CD4-positive, alpha-beta T cell treated with Interleukin-21 for 1 hour (primary cell): ENCODE data around the gene PLEKHA5.
"Not testable (repeated sequence)": the region's sequence is repeated elsewhere in the genome, so short reads cannot be mapped to it uniquely, and the experiment has no call there.

ENCODE experiments used
- DNase-seq: peaks from one replicate; pipeline ENCODE4 v3.0.0-alpha.2; 2020

PLEKHA5 gene

DNA sequence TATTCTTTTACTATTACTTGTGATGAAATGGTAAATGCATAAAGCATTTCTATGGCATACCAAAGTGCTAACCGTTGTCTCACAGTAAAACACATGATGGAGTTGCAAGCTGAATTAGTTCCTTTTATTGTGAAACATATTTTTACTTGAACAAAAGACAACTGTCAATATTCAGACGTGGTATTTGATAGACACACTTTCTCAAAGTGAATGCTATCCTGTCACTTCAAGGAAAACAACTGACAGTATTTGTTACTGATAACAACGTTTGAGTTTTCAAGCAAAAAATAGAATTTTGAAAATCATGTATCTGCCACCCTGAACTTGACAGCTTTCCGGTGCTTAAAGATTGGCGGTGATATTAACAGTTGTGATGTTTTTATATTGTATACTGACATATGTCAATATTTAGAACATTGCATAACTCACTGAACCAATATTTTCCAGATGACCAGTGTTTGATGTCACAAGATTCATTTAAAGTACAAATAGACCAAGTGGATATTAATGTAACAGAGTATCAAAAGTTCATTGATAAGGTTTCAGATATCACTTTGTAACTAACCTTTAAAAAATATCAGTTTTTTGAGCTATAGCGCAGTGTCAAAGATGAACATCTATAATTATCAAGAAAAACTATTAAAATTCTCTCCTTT lies 156.4 kb downstream of the PLEKHA5 start:
- DNase-seq: no peak

DNA sequence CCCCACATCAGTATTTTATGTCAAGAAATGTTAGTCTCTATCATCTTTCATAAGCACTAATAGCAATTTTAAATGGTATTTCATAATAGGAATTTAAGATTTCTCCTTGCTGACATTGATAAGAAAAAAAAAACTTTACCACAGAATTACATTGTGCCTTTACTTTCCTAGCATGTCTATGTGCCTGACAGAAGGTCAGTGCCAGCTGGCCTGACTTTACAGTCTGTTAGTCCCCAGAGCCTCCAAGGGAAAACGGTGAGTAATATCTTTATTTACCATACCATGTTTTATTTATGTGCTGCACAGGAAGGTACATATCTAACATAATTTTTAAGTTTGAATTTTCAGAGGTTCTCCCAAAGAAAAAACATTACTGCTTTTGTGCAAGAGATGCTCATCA lies 157.8 kb downstream of the PLEKHA5 start:
- no peak for DNase-seq

DNA sequence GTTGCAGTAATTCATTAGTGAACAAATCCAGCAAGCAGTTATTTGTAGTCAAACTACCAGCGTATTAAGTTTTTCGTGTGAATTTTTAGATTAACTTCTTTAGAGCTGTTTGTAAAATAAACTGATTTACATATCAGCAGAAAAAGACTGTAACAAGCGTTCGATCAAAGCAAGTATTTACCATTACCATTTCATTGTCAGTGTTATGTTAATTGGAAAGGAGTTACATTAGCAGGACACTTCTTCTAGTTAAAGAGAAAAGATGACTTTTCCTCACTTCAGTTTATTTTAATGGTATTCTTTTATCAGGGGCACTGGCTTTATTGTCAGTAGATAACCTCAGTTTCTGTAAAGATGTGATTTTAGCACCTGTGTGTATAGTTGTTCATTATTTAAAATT lies 158.6 kb downstream of the PLEKHA5 start:
- no peak for DNase-seq

DNA sequence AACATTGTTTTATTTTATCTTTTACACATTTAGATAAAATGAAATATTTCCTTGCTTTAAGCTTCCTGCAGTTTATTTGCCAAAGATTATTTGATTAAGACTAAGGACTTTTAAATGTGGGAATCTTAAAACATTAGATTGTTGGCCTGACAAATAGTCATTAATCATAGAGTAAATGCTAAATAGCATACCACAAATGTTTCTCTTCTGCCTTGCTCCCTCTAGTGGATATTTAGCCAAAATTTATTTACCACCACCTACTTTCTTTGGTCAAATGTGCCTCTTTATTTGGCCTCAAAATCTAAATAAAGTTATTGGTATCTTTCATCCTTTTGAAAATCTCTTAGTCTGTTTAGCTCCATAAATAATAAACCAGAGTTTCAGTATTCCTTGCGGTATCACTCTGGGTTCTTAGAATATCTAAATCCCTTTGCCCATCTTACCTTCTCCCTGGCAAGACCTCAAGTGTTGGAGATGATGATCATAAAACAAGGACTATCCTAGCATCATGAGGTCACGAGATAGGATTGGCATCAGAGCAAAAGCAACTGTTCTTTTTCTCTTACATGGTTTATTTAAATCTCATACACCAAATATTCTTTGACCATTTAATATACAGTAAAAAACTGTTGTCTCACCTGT lies 159.2 kb downstream of the PLEKHA5 start:
- DNase-seq: peak; percentile 33

DNA sequence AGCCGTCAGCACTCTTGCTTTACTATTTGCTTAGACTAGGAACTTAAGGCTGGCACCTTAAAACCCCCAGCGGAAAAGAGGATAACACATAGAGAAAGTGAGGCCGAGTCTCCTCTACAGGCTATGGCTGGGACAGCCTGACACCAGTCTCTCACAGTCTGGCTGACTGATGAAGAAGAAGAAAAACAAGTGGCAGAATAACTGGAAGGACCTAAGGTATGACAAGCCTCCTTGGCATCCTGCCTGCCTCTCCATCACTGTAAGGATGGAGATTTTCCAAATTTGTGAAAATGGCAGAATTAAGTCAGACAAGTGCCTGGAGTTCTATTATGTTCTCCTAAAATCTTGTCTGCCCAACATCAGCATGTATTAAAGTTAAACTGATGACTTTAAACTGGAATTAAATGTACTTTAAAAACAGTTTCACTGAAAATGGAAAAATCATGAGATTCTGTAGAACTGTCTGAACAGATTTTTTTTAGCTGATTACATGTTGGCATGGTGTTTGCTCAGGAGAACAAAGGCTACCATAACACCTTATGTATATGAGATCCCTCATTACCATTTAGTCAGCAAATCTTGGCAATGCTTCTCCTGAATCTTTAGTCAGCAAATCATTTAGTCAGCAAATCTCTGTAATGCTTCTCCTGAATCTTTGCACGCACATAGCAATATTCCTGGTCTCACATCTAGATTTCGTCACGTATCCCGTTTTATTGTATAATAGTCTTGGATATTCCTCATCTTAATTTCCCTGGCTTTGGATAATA lies 169.5 kb downstream of the PLEKHA5 start:
- DNase-seq: no peak

DNA sequence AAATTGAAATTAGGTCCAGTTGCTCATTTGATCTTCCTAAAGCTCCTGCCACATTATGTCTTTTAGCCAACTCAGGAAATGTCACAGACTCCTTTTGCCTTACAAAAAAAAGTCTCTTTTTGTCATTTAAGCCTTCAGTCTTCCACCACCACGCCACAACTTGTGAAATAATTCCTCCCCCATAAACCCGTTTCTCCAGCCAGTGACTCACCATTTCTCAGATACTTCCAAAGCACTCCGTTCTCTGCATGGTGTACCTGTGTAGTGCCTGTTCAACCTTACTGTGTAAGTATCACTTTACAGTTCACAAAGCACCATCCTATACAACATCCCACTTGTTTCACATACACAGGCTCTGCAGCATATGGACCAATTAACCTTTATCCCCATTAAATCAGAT lies 170.2 kb downstream of the PLEKHA5 start:
- no peak for DNase-seq

DNA sequence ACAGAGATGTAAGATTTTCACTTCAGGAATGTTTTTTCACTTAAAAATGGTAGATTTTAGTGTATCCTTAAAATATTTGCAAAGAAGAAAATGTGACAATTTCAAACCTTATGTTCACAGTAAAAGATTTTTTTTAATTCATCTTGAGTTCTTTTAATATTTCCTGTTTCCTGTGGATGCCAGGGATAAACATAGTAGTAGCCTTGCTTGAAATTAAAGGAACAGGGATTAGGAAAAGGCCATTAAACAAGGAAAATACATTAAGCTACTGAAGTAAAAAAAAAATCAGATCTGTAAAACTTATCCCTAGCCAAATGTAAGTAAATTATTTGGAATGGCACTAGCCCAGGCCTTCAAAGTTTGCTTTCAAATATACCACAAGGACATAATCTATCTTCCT lies 171.7 kb downstream of the PLEKHA5 start:
- no peak for DNase-seq

DNA sequence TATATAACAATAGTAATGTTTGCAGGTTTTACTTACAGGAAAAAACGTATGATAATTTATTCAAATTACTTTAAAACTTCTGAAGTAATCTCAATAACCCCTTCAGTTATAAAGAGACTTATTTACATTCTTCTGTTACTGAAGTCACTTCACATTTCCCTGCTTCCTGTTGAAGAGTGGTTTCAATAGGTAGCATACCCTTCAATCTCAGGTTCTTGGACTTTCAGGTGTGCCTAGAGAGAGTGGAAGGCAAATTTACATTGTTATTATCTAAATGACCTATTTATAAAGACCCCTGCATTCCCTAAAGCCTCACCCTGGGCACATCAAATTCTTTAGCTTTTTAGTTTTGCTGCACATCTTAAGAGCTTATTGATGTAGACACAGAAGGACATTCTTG lies 172.2 kb downstream of the PLEKHA5 start:
- DNase-seq: no peak

DNA sequence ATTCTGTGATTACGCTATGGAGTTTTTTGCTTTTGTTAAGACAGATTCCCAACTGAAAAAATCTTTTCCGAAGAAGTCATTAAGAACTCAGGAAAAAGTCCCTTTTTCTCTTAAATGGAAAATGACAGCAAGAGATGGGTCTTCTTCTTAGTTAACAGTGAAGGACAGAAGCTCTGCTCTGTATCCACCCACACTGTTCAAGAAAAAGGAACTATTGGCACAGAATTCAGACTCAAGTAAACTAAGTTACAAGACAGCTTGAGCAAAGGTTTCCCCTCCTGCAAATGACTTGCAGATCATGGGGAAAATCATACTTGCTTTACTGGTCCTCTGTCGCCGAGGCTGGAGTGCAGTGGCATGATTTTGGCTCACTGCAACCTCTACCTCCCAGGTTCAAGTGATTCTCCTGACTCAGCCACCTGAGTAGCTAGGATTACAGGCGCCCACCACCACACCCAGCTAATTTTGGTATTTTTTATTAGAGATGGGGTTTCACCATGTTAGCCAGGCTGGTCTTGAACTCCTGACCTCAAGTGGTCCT lies 172.6 kb downstream of the PLEKHA5 start:
- no peak for DNase-seq

DNA sequence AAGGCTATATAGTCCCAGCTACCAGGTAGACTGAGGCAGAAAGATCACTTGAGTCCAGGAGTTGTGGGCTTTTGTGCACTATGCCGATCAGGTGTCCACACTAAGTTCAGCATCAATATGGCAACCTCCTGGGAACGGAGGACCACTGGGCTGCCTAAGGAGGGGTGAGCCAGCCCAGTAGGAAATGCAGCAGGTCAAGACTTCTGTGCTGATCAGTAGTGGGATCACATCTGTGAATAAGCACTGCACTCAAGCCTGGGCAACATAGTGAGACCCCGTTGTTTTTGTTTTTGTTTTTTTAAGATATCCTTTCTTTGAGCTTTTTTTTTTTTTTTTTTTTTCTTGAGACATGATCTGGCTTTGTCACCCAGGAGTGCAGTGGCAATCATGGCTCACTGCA lies 174.0 kb downstream of the PLEKHA5 start:
- DNase-seq: no peak

DNA sequence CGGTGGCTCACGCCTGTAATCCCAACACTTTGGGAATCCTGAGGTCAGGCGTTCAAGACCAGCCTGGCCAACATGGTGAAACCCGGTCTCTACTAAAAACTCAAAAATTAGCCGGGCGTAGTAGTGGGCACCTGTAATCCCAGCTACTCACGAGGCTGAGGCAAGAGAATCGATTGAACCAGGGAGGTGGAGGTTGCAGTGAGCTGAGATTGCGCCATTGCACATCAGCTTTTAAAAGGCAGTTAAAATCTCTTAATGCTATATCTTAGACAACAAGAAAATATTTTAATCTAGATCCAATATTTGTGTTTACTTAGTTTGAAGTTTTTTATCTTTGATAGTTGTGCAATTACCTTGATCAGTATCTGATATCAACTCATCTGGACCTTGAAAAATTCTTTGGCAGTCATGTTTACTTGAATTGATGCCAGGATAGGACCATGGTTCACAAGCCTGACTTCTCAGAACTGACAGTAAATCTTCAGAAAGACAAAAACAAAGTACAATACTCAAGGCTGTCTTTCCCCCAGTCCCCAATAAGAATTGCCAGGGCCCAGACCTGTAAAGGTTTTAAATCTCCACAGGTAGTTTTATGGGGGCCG lies 174.7 kb downstream of the PLEKHA5 start:
- DNase-seq: no peak

DNA sequence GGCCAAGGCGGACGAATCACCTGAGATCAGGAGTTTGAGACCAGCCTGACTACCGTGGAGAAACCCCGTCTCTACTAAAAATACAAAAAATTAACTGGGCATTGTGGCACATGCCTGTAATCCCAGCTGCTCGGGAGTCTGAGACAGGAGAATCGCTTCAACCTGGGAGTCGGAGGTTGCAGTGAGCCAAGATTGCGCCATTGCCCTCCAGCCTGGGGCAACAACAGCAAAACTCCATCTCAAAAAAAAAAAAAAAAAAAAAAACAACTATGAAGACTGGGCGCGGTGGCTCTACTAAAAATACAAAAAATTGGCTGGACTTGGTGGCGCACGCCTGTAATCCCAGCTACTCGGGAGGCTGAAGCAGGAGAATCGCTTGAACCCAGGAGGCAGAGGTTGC lies 176.1 kb downstream of the PLEKHA5 start:
- not testable (repeated sequence) for DNase-seq

DNA sequence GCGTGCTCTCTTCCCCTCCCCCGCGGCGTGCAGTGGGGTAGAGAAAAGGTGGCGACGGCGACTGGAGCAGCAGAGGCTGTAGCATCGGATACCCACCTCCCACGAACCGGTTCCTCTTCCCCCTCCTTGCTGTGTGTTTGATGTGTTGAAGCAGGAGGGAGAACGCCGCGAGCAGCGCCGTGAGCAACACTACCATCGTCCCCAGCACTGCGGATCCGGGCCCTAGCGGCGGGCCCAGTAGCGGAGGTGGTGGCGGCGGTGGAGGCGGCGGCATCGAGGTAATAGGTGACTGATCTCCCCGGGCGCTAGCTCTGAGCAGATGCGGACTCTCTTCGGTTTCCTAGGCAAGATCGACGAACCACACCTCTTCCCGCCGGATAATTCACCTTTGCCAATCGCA lies 176.8 kb downstream of the PLEKHA5 start:
- no peak for DNase-seq

DNA sequence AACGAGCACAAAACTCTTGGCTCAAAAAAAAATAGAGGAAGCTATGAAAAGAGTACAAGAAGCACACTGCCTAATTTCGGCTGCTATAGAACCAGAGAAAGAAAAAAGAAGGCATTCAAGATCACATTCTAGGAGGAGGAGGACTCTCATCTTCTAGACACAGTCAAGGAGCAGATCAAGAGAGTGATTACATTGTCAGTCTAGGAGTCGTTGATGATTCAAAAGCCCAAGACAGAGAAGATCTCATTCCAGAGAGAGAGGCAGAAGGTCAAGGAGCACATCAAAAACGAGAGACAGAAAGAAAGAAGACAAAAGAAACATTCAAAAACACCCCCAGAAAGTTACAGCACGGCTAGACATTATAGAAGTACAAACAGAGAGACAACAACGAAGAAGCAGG lies 177.9 kb downstream of the PLEKHA5 start:
- DNase-seq: no peak

DNA sequence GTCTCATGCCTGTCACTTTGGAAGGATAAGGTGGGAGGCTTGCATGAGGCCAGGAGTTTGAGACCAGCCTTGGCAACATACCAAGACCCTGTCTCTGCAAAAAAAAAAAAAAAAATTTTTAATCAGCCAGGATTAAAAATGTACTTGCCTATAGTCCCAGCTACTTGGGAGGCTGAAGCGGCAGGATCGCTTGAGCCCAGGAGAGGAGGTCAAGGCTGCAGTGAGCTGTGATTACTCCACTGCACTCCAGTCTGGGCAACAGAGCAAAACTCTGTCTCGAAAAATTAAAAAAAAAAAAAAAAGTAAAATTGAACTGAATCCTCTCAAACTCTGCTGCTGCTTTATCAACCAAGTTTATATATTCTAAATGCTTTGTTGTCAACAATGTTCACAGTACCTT lies 181.6 kb downstream of the PLEKHA5 start:
- DNase-seq: no peak

DNA sequence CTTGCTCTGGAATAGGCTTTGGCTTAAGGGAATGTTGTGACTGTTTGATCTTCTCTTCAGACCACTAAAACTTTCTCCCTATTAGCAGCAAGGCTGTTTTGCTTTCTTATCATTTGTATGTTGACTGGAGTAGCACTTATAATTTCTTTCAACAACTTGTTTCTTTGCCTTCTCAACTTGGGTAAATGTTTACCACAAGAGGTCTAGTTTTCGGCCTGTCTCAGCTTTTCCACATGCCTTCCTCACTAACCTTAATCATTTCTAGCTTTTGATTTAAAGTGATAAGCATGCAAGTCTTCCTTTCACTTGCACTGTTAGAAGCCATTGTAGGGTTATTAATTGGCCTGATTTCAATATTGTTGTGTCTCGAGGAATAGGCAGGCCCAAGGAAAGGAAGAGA lies 183.1 kb downstream of the PLEKHA5 start:
- no peak for DNase-seq

DNA sequence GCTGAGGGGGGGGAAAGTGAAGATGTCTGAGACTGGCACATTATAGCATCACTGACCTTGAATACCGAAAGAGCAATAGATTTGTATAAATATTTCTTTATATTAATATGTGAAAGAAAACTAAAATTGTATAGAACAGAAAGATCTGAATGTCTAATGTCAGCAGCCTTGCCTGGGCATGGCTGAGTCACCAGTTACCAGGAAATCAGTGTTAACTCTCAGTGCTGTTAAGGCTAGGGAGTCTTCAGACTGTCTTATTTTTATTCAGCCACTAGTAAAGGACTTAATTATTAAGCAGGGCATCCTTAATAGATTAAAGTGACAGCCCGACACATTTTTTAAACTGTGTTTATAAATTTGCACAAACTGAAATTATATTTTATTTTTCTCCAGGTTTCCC lies 186.9 kb downstream of the PLEKHA5 start:
- DNase-seq: no peak

DNA sequence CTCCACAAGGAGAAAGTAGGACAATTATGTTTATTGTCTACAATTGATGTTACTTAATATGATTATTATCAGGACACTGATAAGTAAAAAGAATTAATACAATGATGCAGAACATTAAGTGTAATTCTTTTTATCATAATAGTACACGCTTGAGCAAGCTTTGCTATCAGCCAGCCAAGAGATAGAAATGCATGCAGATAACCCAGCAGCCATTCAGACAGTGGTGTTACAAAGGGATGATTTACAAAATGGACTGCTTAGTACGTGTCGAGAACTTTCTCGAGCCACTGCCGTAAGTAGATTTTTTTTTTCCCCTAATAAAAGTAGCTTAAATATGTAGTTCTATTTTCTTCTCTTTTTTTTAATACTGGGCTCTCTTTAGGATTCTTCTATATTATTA lies 192.8 kb downstream of the PLEKHA5 start:
- no peak for DNase-seq

DNA sequence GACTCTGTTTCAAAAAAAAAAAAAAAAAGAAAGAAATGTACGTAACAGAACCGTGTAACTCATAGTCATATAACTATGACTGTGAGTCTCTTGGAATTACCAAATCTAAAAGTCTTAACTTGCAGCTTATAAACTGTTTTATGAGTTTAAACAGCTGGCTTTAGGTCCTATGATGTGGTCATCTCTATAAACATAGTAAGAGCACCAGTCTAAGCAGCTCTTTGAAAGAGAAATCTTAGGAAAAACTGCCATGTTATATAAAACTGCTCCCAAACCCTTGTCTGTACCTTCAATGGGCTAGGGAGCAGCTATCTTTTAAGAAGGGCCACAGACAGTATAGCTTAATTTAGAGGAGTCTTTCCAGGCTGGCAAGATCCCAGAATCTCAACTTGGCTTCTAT lies 194.3 kb downstream of the PLEKHA5 start:
- no peak for DNase-seq

DNA sequence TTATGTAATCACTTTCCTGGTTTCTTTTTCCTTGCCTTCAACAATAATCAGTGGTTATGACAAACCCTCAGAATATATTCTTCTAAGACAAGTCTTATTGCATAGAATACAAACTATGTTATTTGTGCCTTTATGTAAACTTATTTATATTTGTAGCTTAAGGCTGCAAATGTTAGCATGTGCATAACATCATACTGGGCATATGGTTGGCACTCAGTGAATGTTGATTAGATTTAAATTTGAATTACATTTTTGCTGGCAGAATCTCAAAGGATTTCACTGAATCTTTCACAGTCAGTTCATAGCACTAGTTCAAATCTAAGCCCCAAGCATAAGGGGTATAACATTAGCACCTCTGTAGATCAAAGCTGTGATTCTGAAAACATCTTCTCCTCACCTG lies 196.6 kb downstream of the PLEKHA5 start:
- DNase-seq: no peak

DNA sequence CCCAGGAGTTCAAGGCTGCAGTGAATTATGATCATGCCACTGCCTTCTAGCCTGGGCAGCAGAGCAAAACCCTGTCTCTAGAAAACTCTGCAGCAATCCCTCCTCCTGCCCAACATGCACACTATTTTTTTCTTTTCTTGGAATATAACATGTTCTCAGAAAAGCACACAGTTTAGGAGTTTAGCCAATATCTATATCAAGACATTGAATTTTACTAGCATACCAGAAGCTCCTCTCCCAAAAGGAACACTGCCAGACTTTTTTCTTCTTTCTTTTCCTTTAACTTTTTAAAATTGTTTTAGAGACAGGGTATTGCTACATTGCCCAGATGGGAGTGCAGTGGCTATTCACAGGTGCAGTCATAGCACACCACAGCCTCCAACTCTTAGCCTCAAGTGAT lies 202.7 kb downstream of the PLEKHA5 start:
- no peak for DNase-seq

DNA sequence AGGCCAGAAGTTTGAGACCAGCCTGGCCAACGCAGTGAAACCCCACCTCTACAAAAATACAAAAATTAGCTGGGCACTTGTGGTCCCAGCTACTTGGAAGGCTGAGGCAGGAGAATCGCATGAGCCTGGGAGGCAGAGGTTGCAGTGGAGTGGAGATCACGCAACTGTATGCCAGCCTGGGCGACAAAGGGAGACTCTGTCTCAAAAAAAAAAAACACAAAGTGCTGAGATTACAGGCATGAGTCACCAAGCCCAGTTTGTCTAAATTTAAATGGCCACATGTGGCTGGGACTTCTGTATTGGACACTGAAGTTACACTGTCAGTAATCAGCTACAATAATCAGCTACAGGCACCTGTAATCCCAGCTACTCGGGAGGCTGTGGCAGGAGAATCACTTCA lies 208.9 kb downstream of the PLEKHA5 start:
- DNase-seq: no peak

DNA sequence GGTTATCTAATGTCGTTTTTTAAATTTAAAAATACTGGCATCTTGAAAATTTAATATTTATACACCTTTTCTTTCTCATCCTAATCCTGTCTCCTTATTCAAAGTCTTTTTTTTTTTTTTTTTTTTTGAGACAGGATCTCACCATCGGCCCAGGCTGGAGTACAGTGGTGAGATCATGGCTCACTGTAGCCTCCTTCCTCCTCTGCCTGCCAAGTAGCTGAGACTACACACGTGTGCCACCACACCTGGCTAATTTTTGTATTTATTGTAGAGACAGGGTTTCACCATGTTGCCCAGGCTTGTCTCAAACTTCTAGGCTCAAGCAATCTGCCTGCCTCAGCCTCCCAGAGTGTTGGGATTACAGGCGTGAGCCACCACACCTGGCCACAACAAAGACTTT lies 221.3 kb downstream of the PLEKHA5 start:
- not testable (repeated sequence) for DNase-seq

DNA sequence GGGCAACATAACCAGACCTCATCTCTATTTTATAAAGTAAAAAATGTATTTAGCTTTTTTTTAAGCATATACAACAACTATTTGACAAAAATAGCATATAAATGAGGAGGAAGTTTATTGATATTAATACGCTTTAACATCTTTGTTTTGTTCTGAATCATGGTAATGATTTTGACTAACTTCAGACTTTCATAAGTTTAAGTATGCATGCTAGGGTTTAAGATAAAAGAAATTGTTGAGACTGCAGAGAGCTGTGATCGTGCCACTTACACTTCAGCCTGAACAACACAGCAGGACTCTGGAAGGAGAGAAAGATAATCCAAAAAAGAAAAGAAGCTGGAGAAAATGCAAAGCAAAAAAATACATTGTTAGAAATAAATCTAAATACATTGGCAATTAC lies 221.8 kb downstream of the PLEKHA5 start:
- no peak for DNase-seq
